Measurements from ENCODE around the gene STRC.
"Not testable (repeated sequence)": the region's sequence is repeated elsewhere in the genome, so short reads cannot be mapped to it uniquely, and the experiment has no call there.

The STRC gene

GRCh38 chr15:43600200-43600599, 18.4 kb downstream of the STRC start:
- H3K4me3 ChIP-seq (ENCODE audit: low read length); H3K36me3 ChIP-seq (ENCODE audit: insufficient read depth, low read length); H2AFZ ChIP-seq (ENCODE audit: low read depth, low read length); H3K4me1 ChIP-seq (ENCODE audit: insufficient read depth, low read length); H3K9me3 ChIP-seq (ENCODE audit: low read length); H3K27me3 ChIP-seq (ENCODE audit: insufficient read depth, low read length): not testable (repeated sequence)

GRCh38 chr15:43599131-43599530, 19.5 kb downstream of the STRC start:
- not testable (repeated sequence) for H3K27me3 ChIP-seq (ENCODE audit: insufficient read depth, low read length); H3K9me3 ChIP-seq (ENCODE audit: low read length); H2AFZ ChIP-seq (ENCODE audit: low read depth, low read length); H3K4me3 ChIP-seq (ENCODE audit: low read length); H3K36me3 ChIP-seq (ENCODE audit: insufficient read depth, low read length); H3K4me1 ChIP-seq (ENCODE audit: insufficient read depth, low read length)

GRCh38 chr15:43593328-43594190, 25.0 kb downstream of the STRC start, which contains the start of gene CKMT1B:
CKMT1B (plus strand) TSS chr15:43594027; CDS start chr15:43594219, 192 bp downstream.
- H2AFZ ChIP-seq (ENCODE audit: low read depth, low read length); H3K36me3 ChIP-seq (ENCODE audit: insufficient read depth, low read length); H3K27me3 ChIP-seq (ENCODE audit: insufficient read depth, low read length); H3K9me3 ChIP-seq (ENCODE audit: low read length); H3K4me1 ChIP-seq (ENCODE audit: insufficient read depth, low read length); H3K4me3 ChIP-seq (ENCODE audit: low read length): not testable (repeated sequence)

DNA sequence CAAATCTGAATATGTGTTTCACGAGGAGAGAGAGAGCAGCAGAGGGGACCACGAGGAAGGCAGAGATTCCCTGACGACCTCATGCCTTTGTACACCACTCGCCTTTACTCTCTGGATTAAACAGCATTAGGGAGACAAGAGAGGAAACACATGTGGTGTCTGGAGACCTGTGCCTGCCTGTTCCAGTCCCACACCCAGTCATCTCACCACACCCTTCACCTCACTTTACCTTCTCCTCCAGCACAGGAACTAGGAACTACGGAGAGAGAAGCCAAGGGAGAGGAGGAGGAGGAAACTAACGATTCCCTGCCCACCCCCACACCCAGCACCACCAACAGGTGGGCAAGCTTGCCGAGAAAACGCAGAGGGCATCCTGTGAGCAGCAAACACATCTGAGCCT, 25.8 kb downstream of the STRC start:
- not testable (repeated sequence) for H2AFZ ChIP-seq (ENCODE audit: low read depth, low read length); H3K4me3 ChIP-seq (ENCODE audit: low read length); H3K27me3 ChIP-seq (ENCODE audit: insufficient read depth, low read length); H3K4me1 ChIP-seq (ENCODE audit: insufficient read depth, low read length); H3K36me3 ChIP-seq (ENCODE audit: insufficient read depth, low read length); H3K9me3 ChIP-seq (ENCODE audit: low read length)

GRCh38 chr15:43589778-43590466, 28.7 kb downstream of the STRC start, which contains the start of gene PPIP5K1:
PPIP5K1 (minus strand) TSS chr15:43590208; CDS start chr15:43584504, 5,704 bp downstream.
- H3K4me3 ChIP-seq (ENCODE audit: low read length); H3K27me3 ChIP-seq (ENCODE audit: insufficient read depth, low read length); H2AFZ ChIP-seq (ENCODE audit: low read depth, low read length); H3K36me3 ChIP-seq (ENCODE audit: insufficient read depth, low read length); H3K9me3 ChIP-seq (ENCODE audit: low read length); H3K4me1 ChIP-seq (ENCODE audit: insufficient read depth, low read length): not testable (repeated sequence)

DNA sequence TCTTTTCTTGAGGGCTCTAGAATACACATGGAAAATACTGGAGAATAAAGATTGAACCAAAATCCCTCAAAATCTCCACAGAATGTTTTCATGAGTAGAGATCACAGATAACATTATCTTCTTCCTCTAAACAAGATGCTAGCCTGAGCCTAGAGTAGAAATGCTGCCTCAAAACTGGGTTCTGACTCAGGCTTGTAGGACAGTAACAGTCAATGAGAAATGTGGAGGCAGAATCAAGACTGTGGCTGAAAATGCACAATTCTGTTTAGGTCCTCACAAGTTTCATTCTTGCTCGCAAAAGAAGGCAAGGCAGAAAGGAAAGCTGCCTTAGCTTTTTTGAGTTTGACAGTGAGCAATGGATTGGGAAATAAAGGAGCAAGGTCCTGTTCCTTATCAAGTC, 44.0 kb downstream of the STRC start:
- not testable (repeated sequence) for H3K4me3 ChIP-seq (ENCODE audit: low read length); H3K27me3 ChIP-seq (ENCODE audit: insufficient read depth, low read length); H3K9me3 ChIP-seq (ENCODE audit: low read length); H2AFZ ChIP-seq (ENCODE audit: low read depth, low read length); H3K36me3 ChIP-seq (ENCODE audit: insufficient read depth, low read length); H3K4me1 ChIP-seq (ENCODE audit: insufficient read depth, low read length)

DNA sequence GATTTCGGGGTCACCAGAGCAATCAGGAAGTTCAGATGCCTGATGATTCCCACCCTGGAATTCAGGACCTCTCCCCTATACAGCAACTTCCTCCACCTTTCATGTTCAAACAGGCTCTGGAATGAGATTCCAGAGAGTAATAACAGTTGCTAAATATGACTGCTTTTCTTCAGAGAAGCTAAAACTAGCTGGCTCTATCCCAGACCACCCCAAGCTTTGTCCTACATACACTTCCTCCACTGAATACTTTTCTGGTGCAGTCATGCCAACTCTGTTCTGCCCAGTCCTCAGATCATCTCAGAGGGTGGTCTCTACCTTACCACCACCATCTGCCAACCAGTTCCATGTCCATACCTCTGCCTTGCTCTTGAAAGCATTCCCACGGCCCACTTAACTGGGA, 52.0 kb downstream of the STRC start:
- H3K4me3 ChIP-seq (ENCODE audit: low read length); H3K36me3 ChIP-seq (ENCODE audit: insufficient read depth, low read length); H3K27me3 ChIP-seq (ENCODE audit: insufficient read depth, low read length); H2AFZ ChIP-seq (ENCODE audit: low read depth, low read length); H3K4me1 ChIP-seq (ENCODE audit: insufficient read depth, low read length); H3K9me3 ChIP-seq (ENCODE audit: low read length): not testable (repeated sequence)

DNA sequence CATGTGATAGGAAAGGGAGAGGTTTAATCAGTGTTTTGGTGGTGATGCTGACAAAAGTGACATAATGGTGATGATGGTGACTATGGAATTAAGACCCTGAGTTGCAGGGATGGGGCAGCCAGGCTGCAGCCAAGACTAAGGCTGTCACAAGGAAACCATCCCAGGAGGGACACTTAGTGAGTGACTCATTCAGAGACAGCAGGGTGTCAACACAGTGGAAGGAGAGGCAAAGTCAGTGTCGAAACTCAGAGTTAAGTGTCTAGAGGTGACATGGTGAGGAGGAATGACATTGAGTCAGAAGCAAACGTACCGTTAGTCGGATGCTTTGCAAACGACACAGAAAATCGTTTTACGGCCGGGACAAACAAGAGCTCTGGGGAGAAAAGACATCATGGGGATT, 54.8 kb downstream of the STRC start:
- H3K9me3 ChIP-seq (ENCODE audit: low read length); H3K36me3 ChIP-seq (ENCODE audit: insufficient read depth, low read length); H3K4me3 ChIP-seq (ENCODE audit: low read length); H3K4me1 ChIP-seq (ENCODE audit: insufficient read depth, low read length); H3K27me3 ChIP-seq (ENCODE audit: insufficient read depth, low read length); H2AFZ ChIP-seq (ENCODE audit: low read depth, low read length): not testable (repeated sequence)

GRCh38 chr15:43562753-43563152, 55.8 kb downstream of the STRC start:
- H2AFZ ChIP-seq (ENCODE audit: low read depth, low read length); H3K36me3 ChIP-seq (ENCODE audit: insufficient read depth, low read length); H3K4me1 ChIP-seq (ENCODE audit: insufficient read depth, low read length): not testable (repeated sequence)

DNA sequence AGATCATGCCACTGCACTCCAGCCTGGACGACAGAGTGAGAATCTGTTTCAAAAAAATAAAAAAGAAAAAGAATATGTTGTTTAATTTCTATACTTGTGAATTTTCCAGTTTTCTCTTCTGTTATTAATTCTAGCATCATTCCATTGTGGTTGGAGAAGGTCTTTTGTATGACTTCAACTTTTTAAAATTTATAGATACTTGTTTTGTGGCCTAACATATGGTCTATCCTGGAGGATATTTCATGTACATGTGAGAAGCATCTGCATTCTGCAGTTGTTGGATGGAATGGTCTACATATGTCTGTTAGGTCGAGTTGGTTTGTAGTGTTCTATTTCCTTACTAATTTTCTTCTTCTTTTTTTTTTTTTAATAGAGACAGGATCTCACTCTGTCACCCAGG, 65.6 kb downstream of the STRC start:
- Histone ChIP-seq H3K4me3 (ENCODE audit: low read length) (no peak overlapping the region), H3K4me1 (ENCODE audit: insufficient read depth, low read length) (no peaks in the 10 kb centered on the region), H3K9me3 (ENCODE audit: low read length) (no peaks in the 10 kb centered on the region), H3K27me3 (ENCODE audit: insufficient read depth, low read length) (no peaks in the 10 kb centered on the region), H3K36me3 (ENCODE audit: insufficient read depth, low read length) (peaks cover 8% of the 10 kb centered on the region), H2AFZ (ENCODE audit: low read depth, low read length) (no peak overlapping the region)

More at GRCh38 chr15:43562753-43563152, 55.8 kb downstream of the STRC start:
- not testable (repeated sequence) for H3K4me3 ChIP-seq (ENCODE audit: low read length); H3K27me3 ChIP-seq (ENCODE audit: insufficient read depth, low read length); H3K9me3 ChIP-seq (ENCODE audit: low read length)

- peaks cover 4% of the 10 kb centered on the region for H3K36me3 ChIP-seq (ENCODE audit: insufficient read depth, low read length)
- no peaks in the 10 kb centered on the region for H3K4me1 ChIP-seq (ENCODE audit: insufficient read depth, low read length)
- H3K4me3 ChIP-seq (ENCODE audit: low read length): no peak overlapping the region
- H3K9me3 ChIP-seq (ENCODE audit: low read length): no peaks in the 10 kb centered on the region
- no peaks in the 10 kb centered on the region for H3K27me3 ChIP-seq (ENCODE audit: insufficient read depth, low read length)
- no peak overlapping the region for H2AFZ ChIP-seq (ENCODE audit: low read depth, low read length)
Observed at GRCh38 chr15:43552256-43552655, 66.3 kb downstream of the STRC start.

DNA sequence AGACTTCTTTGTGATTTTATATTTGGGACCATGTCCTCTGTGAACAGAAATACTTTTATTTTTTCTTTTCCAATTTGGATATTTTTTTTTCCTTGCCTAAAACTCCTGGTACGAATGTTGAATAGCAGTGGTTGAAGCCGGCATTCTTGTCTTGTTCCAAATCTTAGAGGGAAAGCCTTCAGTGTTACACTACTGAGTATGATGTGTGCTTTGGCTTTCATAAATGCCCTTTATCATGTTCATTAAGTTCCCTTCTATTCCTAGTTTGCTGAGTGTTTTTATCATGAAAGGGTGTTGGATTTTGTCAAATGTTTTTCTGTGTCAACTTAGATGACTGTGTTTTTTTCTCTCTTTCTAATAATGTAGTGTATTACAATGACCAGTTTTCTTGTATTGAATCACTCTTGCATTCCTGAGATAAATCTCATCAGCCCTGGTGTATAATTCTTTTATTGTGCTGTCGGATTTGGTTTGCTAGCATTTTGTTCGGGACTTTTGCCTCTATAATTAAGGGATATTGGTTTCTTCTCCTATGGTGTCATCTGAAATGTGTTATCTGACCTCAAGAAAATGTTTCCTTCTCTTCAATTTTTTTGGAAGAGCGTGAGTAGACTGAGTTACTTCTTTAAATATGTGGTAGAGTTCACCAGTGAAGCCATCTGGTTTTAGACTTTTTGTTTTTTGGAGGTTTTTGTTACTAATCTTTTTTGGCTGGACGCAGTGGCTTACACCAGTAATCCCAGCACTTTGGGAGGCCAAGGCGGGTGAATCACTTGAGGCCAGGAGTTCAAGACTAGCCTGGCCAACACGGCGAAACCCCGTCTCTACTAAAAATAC, 67.9 kb downstream of the STRC start:
- Histone ChIP-seq H3K36me3 (ENCODE audit: insufficient read depth, low read length) (peaks cover 7% of the 10 kb centered on the region), H3K27me3 (ENCODE audit: insufficient read depth, low read length) (no peaks in the 10 kb centered on the region), H3K4me1 (ENCODE audit: insufficient read depth, low read length) (no peaks in the 10 kb centered on the region), H3K4me3 (ENCODE audit: low read length) (no peak overlapping the region), H2AFZ (ENCODE audit: low read depth, low read length) (no peak overlapping the region), H3K9me3 (ENCODE audit: low read length) (peaks cover 5% of the 10 kb centered on the region)

Measured in neuron (in vitro differentiated cells).